Kidney (tissue), 14 donors: ENCODE measurements around the gene SNAPIN. TPM values are rescaled to one million over a fixed set of nuclear protein-coding genes. Genes with fewer than 3 reads are reported as not detected.

Experiments used
- DNase-seq, 5 donors: peaks; one replicate each; pipeline ENCODE4 v3.0.0-alpha.2; 2013 to 2020
- FAIRE-seq: peaks from 2 replicates; lab custom pipeline; 2012; peaks lifted over from hg19 to GRCh38; lab: Jason Lieb, UNC
- H3K27ac ChIP-seq, 2 donors: one replicate each; pipeline ENCODE4 v1.7.0; 2013; ENCODE audit warnings: low read depth in 2 of 2, low read length in 2 of 2, inconsistent platforms in 1 of 2
- H3K27me3 ChIP-seq: one replicate; pipeline ENCODE4 v1.7.1; 2013; ENCODE audit warnings: low read length, inconsistent platforms; ENCODE audit not compliant: control insufficient read depth, insufficient read depth
- H3K36me3 ChIP-seq, 3 donors: one replicate each; pipeline versions ENCODE4 v1.7.0 to v1.7.1; 2013; ENCODE audit warnings: low read length in 3 of 3, control low read depth in 1 of 3, inconsistent platforms in 1 of 3; ENCODE audit not compliant: insufficient read depth in 3 of 3, control insufficient read depth in 2 of 3
- H3K4me1 ChIP-seq, 3 donors: one replicate each; pipeline versions ENCODE4 v1.7.0 to v1.7.1; 2013; ENCODE audit warnings: low read length in 3 of 3, inconsistent platforms in 1 of 3, low read depth in 1 of 3; ENCODE audit not compliant: control insufficient read depth in 2 of 3, insufficient read depth in 2 of 3
- H3K4me3 ChIP-seq, 3 donors: one replicate each; pipeline versions ENCODE4 v1.7.0 to v1.8.1; 2013; ENCODE audit warnings: low read length in 3 of 3, control low read depth in 1 of 3, inconsistent platforms in 1 of 3
- H3K9ac ChIP-seq, 3 donors: one replicate each; pipeline versions ENCODE4 v1.7.0 to v1.7.1; 2013; ENCODE audit warnings: low read length in 3 of 3, control low read depth in 1 of 3, inconsistent platforms in 1 of 3
- H3K9me3 ChIP-seq, 3 donors: one replicate each; pipeline versions ENCODE4 v1.7.0 to v1.7.1; 2013; ENCODE audit warnings: low read length in 3 of 3, control low read depth in 1 of 3, inconsistent platforms in 1 of 3; ENCODE audit not compliant: control insufficient read depth in 2 of 3, insufficient read depth in 1 of 3
- CTCF ChIP-seq: IDR thresholded peaks from 3 replicates; pipeline ENCODE4 v1.5.1; 2012; ENCODE audit warnings: mild to moderate bottlenecking, moderate library complexity, borderline replicate concordance; ENCODE audit not compliant: insufficient read depth; ENCODE audit errors: extremely low read depth
- intact Hi-C: fragments of 100-400 bp; cut with DNase I; formaldehyde crosslinking; loops from one replicate; pipeline ENCODE4 v1.11.1; 2022
- polyA plus RNA-seq: library from polyadenylated mRNA; stranded (reverse); fragments of 350-450 nt; fragmentation: Illumina TruSeq; extraction: RNeasy Lipid Tissue Mini Kit (QIAGEN cat#74804); gene quantifications from one replicate; pipeline ENCODE4 v1.2.3, GENCODE V29; 2014; ENCODE audit warnings: low read depth, low replicate concordance; ENCODE audit not compliant: insufficient read depth
- total RNA-seq: library from RNA; stranded (reverse); fragmentation: NEBNext Ultra II Directional; extraction: Animal tissue kit (Norgen Biotek cat#: 25700); gene quantifications from one replicate; pipeline ENCODE4 v1.2.1, GENCODE V29; 2021
- donor health status: control.
- donor health status: control.
- donor health status: control.
- donor health status: control.
- donor health status: control.
- donor health status: DM: yes; HTN: yes; CAD: no.
- donor health status: Normal renal cell carcinoma (clear cell type).

SNAPIN gene
- total and polyA plus RNA-seq, 2 donors from 2014 or later, result 46.2 to 59.8 TPM

- intact Hi-C loops, result no loop called here
- DNase-seq, result no peak
- no peak overlapping the region for H3K9ac ChIP-seq
- no peak for FAIRE-seq
- H3K36me3 ChIP-seq, result no peaks in the 10 kb centered on the region
- H3K4me1 ChIP-seq, result peaks cover 0 to 4% (median 2%) of the 10 kb centered on the region in 3 donors
- H3K27ac ChIP-seq, result no peak overlapping the region
- TF ChIP-seq CTCF, result no peak
- no peaks in the 10 kb centered on the region for H3K9me3 ChIP-seq
- no peaks in the 10 kb centered on the region for H3K27me3 ChIP-seq
- H3K4me3 ChIP-seq, result no peak overlapping the region
Measured at GRCh38 chr1:153693466-153693865, 35.0 kb downstream of the SNAPIN start.

DNA sequence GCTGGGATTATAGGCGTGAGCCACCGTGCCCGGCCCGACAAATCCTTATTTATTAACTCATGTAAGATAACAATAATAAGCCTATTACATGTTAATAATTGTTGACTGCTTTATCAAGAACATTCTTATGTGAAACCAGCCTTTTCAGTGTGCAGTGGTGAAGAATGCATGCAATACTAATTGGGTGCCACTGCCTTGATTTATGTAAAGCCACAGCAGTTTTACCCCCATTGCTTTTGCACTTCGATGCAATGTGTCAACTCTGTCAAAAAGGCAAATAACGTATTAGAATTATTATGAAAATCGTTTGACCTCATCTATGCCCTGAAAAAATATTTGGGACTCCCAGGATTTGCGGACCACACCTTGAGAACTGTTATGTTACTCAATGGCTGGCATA lies 38.2 kb downstream of the SNAPIN start:
- H3K9me3 ChIP-seq, result no peaks in the 10 kb centered on the region
- no peak for TF ChIP-seq CTCF
- no peaks in the 10 kb centered on the region for H3K27me3 ChIP-seq
- H3K9ac ChIP-seq, result no peak overlapping the region
- intact Hi-C loops, result no loop called here
- DNase-seq (peak in 2 of 5 donors; percentile 33 to 40), FAIRE-seq (no peak)
- H3K27ac ChIP-seq, result peak overlapping the region; percentile 93 to 94
- no peaks in the 10 kb centered on the region for H3K36me3 ChIP-seq
- no peak overlapping the region for H3K4me3 ChIP-seq
- H3K4me1 ChIP-seq, result peaks cover 4 to 6% (median 5%) of the 10 kb centered on the region in 3 donors

- peaks cover 4 to 6% (median 5%) of the 10 kb centered on the region in 3 donors for H3K4me1 ChIP-seq
- H3K4me3 ChIP-seq, result no peak overlapping the region
- intact Hi-C loops, result no loop called here
- H3K27ac ChIP-seq, result peak overlapping the region; percentile 93 to 94
- H3K9me3 ChIP-seq, result no peaks in the 10 kb centered on the region
- no peaks in the 10 kb centered on the region for H3K27me3 ChIP-seq
- no peaks in the 10 kb centered on the region for H3K36me3 ChIP-seq
- DNase-seq (peak; percentile 86 to 97 (median 97)), FAIRE-seq (no peak)
- H3K9ac ChIP-seq, result peak overlapping the region in 1 of 3 donors; percentile 46
- TF ChIP-seq CTCF, result no peak
Measured at GRCh38 chr1:153697191-153698019, 38.9 kb downstream of the SNAPIN start.
